ENCODE measurements around the gene RASGRP1.

RASGRP1 gene

GRCh38 chr15:38535491-38536200, 29.0 kb downstream of the RASGRP1 start:
- no peak for DNase-seq (ENCODE audit: extremely low read depth, low read depth)
- TF ChIP-seq CTCF (IDR thresholded peaks at IDR 0.05; ENCODE audit: low read depth, low read length): no peak

GRCh38 chr15:38534691-38535090, 29.9 kb downstream of the RASGRP1 start:
- DNase-seq (ENCODE audit: extremely low read depth, low read depth): no peak
- no peak for TF ChIP-seq CTCF (IDR thresholded peaks at IDR 0.05; ENCODE audit: low read depth, low read length)

DNA sequence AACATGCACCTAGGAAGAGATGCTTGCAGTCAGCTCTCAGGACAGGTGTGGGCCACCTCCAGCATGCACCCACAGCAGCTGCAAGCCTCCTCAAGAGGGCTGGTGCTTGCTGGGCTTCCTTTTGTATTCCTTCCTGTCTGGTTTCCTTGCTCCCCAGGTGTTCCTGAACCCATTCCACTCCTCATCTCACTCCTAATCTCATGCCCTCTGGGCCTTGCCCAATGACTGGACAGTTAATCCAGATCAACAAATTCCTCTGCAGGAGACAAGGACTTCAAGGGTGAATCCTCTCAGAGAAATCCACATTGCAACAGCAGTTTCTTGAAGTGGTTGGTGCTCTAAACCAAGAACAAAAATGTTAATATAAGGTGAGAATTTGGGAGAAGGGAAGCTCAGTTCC, 30.7 kb downstream of the RASGRP1 start:
- no peak for TF ChIP-seq CTCF (IDR thresholded peaks at IDR 0.05; ENCODE audit: low read depth, low read length)
- no peak for DNase-seq (ENCODE audit: extremely low read depth, low read depth)

- no peak for TF ChIP-seq CTCF (IDR thresholded peaks at IDR 0.05; ENCODE audit: low read depth, low read length)
Measured at GRCh38 chr15:38533416-38533915, 31.1 kb downstream of the RASGRP1 start.

GRCh38 chr15:38532728-38533127, 31.9 kb downstream of the RASGRP1 start:
- DNase-seq (ENCODE audit: extremely low read depth, low read depth): no peak
- TF ChIP-seq CTCF (IDR thresholded peaks at IDR 0.05; ENCODE audit: low read depth, low read length): no peak

More at GRCh38 chr15:38533416-38533915, 31.1 kb downstream of the RASGRP1 start:
- DNase-seq (ENCODE audit: extremely low read depth, low read depth): no peak

GRCh38 chr15:38531509-38531908, 33.1 kb downstream of the RASGRP1 start:
- TF ChIP-seq CTCF (IDR thresholded peaks at IDR 0.05; ENCODE audit: low read depth, low read length): no peak
- DNase-seq (ENCODE audit: extremely low read depth, low read depth): no peak

GRCh38 chr15:38530113-38530512, 34.5 kb downstream of the RASGRP1 start:
- DNase-seq (ENCODE audit: extremely low read depth, low read depth): no peak
- TF ChIP-seq CTCF (IDR thresholded peaks at IDR 0.05; ENCODE audit: low read depth, low read length): no peak
